A549 (cell line): ENCODE data around the gene RLBP1.

Experiments used
- CHD2 ChIP-seq: fragments of 150-350 bp; IDR thresholded peaks from 2 replicates; pipeline ENCODE4 v1.6.1; 2014; ENCODE audit warnings: low read length; ENCODE audit not compliant: partially characterized antibody
- EP300 ChIP-seq, 2 experiments: fragments of >200 bp; sonication (Bioruptor Twin); formaldehyde crosslinking; IDR thresholded peaks; 2 replicates in 1 of 2; 3 replicates in 1 of 2; pipeline ENCODE4 v1.6.1; 2016 to 2017
- HOXA7 ChIP-seq: fragments of 250-450 bp; sonication (Bioruptor Pico); IDR thresholded peaks from 2 replicates; pipeline ENCODE4 v1.5.0; 2020; ENCODE audit warnings: mild to moderate bottlenecking, moderate library complexity
- JUNB ChIP-seq: fragments of >200 bp; sonication (Bioruptor Twin); formaldehyde crosslinking; IDR thresholded peaks from 2 replicates; pipeline ENCODE4 v1.6.1; 2016
- MAFK ChIP-seq: fragments of 450-650 bp; IDR thresholded peaks from 2 replicates; pipeline ENCODE4 v1.6.1; 2014; ENCODE audit not compliant: partially characterized antibody
- MAX ChIP-seq: IDR thresholded peaks from 2 replicates; pipeline ENCODE4 v1.6.1; 2012
- POLR2A ChIP-seq: IDR thresholded peaks from 2 replicates; pipeline ENCODE4 v1.6.1; 2012; ENCODE audit warnings: mild to moderate bottlenecking, low read length
- POLR2AphosphoS2 ChIP-seq: conservative IDR thresholded peaks from 2 replicates; pipeline ENCODE4 v1.6.1; 2012; ENCODE audit warnings: low read length, improper control_type of control experiment, inconsistent platforms
- RFX5 ChIP-seq: fragments of 450-650 bp; IDR thresholded peaks from 2 replicates; pipeline ENCODE4 v1.7.1; 2014; ENCODE audit warnings: antibody characterized with exemption, mild to moderate bottlenecking, moderate library complexity
- RNF2 ChIP-seq: fragments of 200-600 bp; sonication (generic); IDR thresholded peaks from 2 replicates; pipeline ENCODE4 v1.6.1; 2016; ENCODE audit warnings: low read depth, mild to moderate bottlenecking, antibody characterized with exemption, moderate library complexity, borderline replicate concordance
- USF2 ChIP-seq: fragments of 450-650 bp; IDR thresholded peaks from 2 replicates; pipeline ENCODE4 v1.6.1; 2014; ENCODE audit warnings: antibody characterized with exemption
- ZFP36 ChIP-seq: fragments of 450-650 bp; IDR thresholded peaks from 2 replicates; pipeline ENCODE4 v1.6.1; 2014; ENCODE audit warnings: borderline replicate concordance; ENCODE audit not compliant: partially characterized antibody
- TF ChIP-seq, protein P1 (sequence below): fragments of >200 bp; sonication (Bioruptor Twin); formaldehyde crosslinking; IDR thresholded peaks from 3 replicates; pipeline ENCODE4 v1.5.1; 2016
- TF ChIP-seq, protein P2 (sequence below): fragments of 200-600 bp; sonication (generic); IDR thresholded peaks from 2 replicates; pipeline ENCODE4 v1.6.1; 2016; ENCODE audit warnings: antibody characterized with exemption, mild to moderate bottlenecking, moderate library complexity

DNA sequence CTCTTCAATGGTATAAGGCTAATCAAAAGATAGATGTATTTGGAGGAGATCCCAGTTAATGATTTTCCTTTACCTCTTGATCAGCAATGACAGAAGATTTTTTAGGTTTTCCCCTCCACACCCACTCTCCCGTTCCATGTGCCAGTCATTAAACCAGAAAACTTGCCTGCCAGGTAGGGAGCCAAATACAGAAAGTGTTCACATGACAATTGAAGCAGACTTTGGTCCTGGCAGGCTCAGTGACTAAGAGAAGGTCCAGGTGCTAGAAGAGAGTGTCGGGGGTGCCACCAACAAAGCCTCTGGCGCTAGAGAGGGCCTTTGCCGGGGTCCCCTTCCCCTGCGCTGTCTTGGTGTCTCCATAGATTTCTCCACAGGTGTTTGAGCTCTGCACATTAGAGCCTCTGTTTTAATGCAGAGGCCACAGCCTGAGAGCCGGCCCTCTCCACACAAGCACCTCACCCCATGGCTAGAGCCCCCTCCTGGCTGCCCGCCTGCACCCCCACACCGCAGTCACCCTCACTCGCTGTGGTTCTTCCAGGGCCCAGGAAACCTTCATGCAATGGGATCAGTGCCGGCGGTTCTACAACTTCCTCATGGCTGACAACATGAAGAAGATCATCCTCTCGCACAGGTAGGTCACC is 36.4 kb downstream of the RLBP1 start:
- TF ChIP-seq, protein P1, sequence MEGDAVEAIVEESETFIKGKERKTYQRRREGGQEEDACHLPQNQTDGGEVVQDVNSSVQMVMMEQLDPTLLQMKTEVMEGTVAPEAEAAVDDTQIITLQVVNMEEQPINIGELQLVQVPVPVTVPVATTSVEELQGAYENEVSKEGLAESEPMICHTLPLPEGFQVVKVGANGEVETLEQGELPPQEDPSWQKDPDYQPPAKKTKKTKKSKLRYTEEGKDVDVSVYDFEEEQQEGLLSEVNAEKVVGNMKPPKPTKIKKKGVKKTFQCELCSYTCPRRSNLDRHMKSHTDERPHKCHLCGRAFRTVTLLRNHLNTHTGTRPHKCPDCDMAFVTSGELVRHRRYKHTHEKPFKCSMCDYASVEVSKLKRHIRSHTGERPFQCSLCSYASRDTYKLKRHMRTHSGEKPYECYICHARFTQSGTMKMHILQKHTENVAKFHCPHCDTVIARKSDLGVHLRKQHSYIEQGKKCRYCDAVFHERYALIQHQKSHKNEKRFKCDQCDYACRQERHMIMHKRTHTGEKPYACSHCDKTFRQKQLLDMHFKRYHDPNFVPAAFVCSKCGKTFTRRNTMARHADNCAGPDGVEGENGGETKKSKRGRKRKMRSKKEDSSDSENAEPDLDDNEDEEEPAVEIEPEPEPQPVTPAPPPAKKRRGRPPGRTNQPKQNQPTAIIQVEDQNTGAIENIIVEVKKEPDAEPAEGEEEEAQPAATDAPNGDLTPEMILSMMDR, result no peak
- no peak for TF ChIP-seq CHD2
- no peak for TF ChIP-seq RFX5
- TF ChIP-seq, protein P2, sequence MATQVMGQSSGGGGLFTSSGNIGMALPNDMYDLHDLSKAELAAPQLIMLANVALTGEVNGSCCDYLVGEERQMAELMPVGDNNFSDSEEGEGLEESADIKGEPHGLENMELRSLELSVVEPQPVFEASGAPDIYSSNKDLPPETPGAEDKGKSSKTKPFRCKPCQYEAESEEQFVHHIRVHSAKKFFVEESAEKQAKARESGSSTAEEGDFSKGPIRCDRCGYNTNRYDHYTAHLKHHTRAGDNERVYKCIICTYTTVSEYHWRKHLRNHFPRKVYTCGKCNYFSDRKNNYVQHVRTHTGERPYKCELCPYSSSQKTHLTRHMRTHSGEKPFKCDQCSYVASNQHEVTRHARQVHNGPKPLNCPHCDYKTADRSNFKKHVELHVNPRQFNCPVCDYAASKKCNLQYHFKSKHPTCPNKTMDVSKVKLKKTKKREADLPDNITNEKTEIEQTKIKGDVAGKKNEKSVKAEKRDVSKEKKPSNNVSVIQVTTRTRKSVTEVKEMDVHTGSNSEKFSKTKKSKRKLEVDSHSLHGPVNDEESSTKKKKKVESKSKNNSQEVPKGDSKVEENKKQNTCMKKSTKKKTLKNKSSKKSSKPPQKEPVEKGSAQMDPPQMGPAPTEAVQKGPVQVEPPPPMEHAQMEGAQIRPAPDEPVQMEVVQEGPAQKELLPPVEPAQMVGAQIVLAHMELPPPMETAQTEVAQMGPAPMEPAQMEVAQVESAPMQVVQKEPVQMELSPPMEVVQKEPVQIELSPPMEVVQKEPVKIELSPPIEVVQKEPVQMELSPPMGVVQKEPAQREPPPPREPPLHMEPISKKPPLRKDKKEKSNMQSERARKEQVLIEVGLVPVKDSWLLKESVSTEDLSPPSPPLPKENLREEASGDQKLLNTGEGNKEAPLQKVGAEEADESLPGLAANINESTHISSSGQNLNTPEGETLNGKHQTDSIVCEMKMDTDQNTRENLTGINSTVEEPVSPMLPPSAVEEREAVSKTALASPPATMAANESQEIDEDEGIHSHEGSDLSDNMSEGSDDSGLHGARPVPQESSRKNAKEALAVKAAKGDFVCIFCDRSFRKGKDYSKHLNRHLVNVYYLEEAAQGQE, result no peak
- no peak for TF ChIP-seq POLR2AphosphoS2
- TF ChIP-seq MAFK, result no peak
- TF ChIP-seq POLR2A, result no peak
- TF ChIP-seq HOXA7 (CRISPR knock-in tag), result no peak
- no peak for TF ChIP-seq ZFP36
- no peak for TF ChIP-seq EP300 (IDR thresholded peaks at IDR 0.05)
- TF ChIP-seq JUNB, result no peak
- no peak for TF ChIP-seq USF2
- TF ChIP-seq RNF2, result no peak
- no peak for TF ChIP-seq MAX
